ENCODE results near the gene KCTD19.

Gene KCTD19

DNA sequence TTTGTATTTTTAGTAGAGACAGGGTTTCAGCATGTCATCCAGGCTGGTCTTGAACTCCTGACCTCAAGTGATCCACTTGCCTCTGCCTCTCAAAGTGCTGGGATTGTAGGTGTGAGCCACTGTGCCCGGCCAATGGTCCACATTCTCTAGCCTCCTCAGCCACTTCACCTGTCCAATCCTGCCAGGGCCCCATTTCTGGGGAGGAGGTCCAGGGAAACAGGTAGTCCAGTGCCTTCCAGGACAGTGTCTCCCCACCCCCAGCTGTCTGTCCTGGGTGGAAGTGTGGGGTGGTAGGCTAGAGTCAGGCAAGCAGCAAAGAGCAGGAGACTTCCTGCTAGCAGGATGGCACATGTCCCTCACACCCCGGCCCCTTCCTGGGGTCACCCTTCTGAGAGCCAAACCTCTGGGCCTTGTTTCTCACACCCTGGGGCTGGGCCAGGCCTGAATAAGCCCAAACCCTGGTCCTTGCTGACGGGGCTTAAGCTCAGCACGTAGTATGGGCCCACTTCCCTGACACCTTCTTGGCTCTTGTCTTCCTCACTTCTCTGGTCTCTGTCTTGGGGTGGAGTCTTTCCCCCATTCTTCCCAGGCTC, 84.3 kb downstream of the KCTD19 start:
- DNase-seq (ENCODE audit: low read depth in 2 of 2), result no peak

- no peak for DNase-seq (ENCODE audit: low read depth in 2 of 2)
Observed at GRCh38 chr16:67241008-67241900, 85.3 kb downstream of the KCTD19 start.

DNA sequence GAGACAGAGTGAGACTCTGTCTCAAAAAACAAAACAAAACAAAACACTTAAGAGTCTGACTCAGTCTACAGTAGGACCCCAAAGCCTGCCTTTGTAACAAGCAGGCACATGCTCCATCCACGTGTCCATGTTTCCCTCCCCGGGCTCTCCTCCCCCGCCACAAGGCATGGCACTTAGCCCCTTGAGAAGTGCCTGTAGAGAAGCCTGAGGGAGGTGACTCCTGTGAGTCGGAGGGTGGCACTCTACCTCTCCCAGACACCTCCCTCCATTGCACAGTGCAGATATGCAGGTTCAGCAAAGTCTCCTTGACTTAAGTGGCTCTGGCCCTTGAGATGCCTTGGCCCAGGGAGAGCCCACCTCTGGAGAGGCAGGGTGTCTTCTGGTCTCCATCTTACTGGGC, 86.0 kb downstream of the KCTD19 start:
- DNase-seq (ENCODE audit: low read depth in 2 of 2), result no peak

All from stimulated activated CD8-positive, alpha-beta memory T cell treated with anti-CD3 and anti-CD28 coated beads, Interleukin-2, amount 100 ng/mL, for 1 hour (primary cell).